Astrocyte of the cerebellum (primary cell): Measurements from ENCODE around the gene CUX1.

Experiments used
- DNase-seq: peaks from one replicate; pipeline ENCODE4 v3.0.0-alpha.2; 2011; ENCODE audit warnings: low read depth
- H3K4me3 ChIP-seq: 2 replicates; pipeline ENCODE4 v1.5.1; 2011; ENCODE audit warnings: mild to moderate bottlenecking, low read depth, low read length, moderate library complexity
- in situ Hi-C: cut with HindIII; loops from 2 replicates; pipeline ENCODE4 v1.10.0; 2017; ENCODE audit warnings: low sequenced_read_pairs
- TF ChIP-seq, protein P1 (sequence below): IDR thresholded peaks from 2 replicates; pipeline ENCODE4 v1.5.1; 2012; ENCODE audit warnings: low read length, low read depth, moderate library complexity, mild to moderate bottlenecking; ENCODE audit errors: missing control alignments

Gene CUX1

GRCh38 chr7:102202556-102202955 is 385.1 kb downstream of the CUX1 start:
- in situ Hi-C loops = no loop called here
- no peak overlapping the region for H3K4me3 ChIP-seq
- TF ChIP-seq, protein P1, sequence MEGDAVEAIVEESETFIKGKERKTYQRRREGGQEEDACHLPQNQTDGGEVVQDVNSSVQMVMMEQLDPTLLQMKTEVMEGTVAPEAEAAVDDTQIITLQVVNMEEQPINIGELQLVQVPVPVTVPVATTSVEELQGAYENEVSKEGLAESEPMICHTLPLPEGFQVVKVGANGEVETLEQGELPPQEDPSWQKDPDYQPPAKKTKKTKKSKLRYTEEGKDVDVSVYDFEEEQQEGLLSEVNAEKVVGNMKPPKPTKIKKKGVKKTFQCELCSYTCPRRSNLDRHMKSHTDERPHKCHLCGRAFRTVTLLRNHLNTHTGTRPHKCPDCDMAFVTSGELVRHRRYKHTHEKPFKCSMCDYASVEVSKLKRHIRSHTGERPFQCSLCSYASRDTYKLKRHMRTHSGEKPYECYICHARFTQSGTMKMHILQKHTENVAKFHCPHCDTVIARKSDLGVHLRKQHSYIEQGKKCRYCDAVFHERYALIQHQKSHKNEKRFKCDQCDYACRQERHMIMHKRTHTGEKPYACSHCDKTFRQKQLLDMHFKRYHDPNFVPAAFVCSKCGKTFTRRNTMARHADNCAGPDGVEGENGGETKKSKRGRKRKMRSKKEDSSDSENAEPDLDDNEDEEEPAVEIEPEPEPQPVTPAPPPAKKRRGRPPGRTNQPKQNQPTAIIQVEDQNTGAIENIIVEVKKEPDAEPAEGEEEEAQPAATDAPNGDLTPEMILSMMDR = no peak
- DNase-seq = no peak

DNA sequence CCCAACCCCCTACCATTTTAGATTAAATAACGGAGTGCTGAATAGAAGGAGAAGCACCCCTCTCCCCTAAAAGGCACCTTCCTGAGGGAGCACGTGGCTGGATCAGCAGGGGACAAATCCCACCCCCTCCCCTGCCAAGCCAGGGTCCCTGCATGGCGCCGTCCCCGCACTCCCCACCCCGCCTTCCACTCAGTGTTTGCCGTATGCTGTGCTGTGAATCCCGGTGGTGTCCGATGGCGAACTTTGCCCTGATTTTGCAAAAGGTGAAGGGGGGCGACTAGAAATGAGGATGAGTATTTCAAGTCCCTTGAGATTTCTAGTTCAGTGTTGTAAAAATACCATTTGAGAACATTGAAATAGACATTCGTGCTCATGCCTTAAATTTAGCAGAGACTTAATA is 385.8 kb downstream of the CUX1 start:
- in situ Hi-C loops = no loop called here
- TF ChIP-seq, protein P1 = no peak
- DNase-seq = no peak
- no peak overlapping the region for H3K4me3 ChIP-seq

- DNase-seq = no peak
- in situ Hi-C loops = no loop called here
- TF ChIP-seq, protein P1 = no peak
- H3K4me3 ChIP-seq = no peak overlapping the region
These were observed 386.8 kb downstream of the CUX1 start for GRCh38 chr7:102204212-102204611.

- in situ Hi-C loops = no loop called here
- no peak overlapping the region for H3K4me3 ChIP-seq
- no peak for DNase-seq
- TF ChIP-seq, protein P1 = no peak
These were observed 388.5 kb downstream of the CUX1 start for GRCh38 chr7:102205915-102206314.

GRCh38 chr7:102208826-102209225 is 391.4 kb downstream of the CUX1 start:
- DNase-seq = no peak
- in situ Hi-C loops = no loop called here
- TF ChIP-seq, protein P1 = no peak
- no peak overlapping the region for H3K4me3 ChIP-seq

- no peak for DNase-seq
- in situ Hi-C loops = no loop called here
- H3K4me3 ChIP-seq = no peak overlapping the region
- TF ChIP-seq, protein P1 = no peak
These were observed 393.4 kb downstream of the CUX1 start for GRCh38 chr7:102210787-102211186.
